ENCODE data around the gene L2HGDH. TPM values are rescaled to one million over a fixed set of nuclear protein-coding genes. Genes with fewer than 3 reads are reported as not detected.
A peak's percentile ranks its signal among the peaks of the same experiment; 100 is the strongest.

The L2HGDH gene
- total and polyA plus RNA-seq, 9 of the 15 experiments (the other 6 are each of a cell fraction or from before 2014, with no cell fraction given): 1.7 to 16.1 (median 10.5) TPM

DNA sequence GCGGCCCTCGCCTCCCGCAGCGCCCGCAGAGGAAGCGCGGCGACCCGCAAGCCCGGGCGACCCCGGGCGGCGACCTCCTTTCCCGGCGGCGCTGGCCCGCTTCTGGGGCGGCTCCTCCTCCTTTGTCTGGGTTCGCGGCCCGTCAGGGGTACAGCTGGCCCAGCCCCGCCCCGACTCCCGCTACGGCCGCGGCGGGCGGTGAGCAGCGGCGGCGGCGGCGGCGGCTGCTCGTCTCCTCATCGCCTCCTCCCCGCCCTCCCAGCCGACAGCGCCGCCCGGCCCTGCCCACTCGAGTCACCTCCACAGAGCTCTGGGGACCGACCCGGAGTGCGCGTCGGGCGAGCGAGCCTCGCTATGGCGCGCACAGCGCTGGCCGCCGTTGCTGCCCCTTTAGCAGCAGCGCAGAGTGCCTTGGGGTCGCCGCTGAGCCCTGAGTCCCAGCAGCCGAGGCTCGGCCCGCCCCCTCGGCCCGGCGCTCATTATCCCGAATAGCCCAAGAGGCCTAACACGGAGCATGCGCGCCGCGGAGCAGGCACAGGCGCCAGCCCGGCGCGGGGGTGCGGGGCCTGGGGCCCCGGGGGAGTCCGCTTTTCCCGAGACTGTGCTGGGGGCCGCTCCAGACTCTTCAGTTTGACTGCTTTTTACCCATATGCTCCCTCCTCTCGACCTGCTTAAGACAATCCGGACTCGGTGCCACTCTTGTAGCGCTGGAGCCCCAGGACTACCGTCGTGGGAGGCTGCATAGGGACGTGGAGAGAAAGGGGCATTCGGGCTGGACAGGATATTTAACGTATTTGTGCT lies 80.4 kb downstream of the L2HGDH start, which contains the start of gene SOS2 (continued):
- TF ChIP-seq SP2 (IDR thresholded peaks at IDR 0.05; ENCODE audit: extremely low read depth, low read depth, low read length, poor library complexity, severe bottlenecking) (no peak), PCBP1 (IDR thresholded peaks at IDR 0.05; ENCODE audit: low read depth, low read length, poor library complexity, severe bottlenecking) (peak; percentile 40), ZNF699 (CRISPR knock-in tag; IDR thresholded peaks at IDR 0.05; ENCODE audit: insufficient replicate concordance) (no peak), SUPT5H (IDR thresholded peaks at IDR 0.05) (peak; percentile 71), RCOR1 (IDR thresholded peaks at IDR 0.05; ENCODE audit: borderline replicate concordance in 1 of 2, low read depth in 2 of 2, low read length in 2 of 2) (no peak), ZNF561 (CRISPR knock-in tag; conservative IDR thresholded peaks at IDR 0.05) (no peak), ZC3H11A (IDR thresholded peaks at IDR 0.05; ENCODE audit: low read depth, low read length) (no peak), HCFC1 (IDR thresholded peaks at IDR 0.05; ENCODE audit: low read depth, low read length) (no peak), SMC3 (conservative IDR thresholded peaks at IDR 0.05; ENCODE audit: insufficient read depth, low read depth, low read length) (no peak), GABPB1 (CRISPR knock-in tag; IDR thresholded peaks at IDR 0.05) (no peak), LEF1 (IDR thresholded peaks at IDR 0.05) (no peak)
- TF ChIP-seq, protein P1, sequence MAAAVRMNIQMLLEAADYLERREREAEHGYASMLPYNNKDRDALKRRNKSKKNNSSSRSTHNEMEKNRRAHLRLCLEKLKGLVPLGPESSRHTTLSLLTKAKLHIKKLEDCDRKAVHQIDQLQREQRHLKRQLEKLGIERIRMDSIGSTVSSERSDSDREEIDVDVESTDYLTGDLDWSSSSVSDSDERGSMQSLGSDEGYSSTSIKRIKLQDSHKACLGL (CRISPR knock-in tag; IDR thresholded peaks at IDR 0.05; ENCODE audit: borderline replicate concordance, poor library complexity, severe bottlenecking): no peak
- TF ChIP-seq, protein P2, sequence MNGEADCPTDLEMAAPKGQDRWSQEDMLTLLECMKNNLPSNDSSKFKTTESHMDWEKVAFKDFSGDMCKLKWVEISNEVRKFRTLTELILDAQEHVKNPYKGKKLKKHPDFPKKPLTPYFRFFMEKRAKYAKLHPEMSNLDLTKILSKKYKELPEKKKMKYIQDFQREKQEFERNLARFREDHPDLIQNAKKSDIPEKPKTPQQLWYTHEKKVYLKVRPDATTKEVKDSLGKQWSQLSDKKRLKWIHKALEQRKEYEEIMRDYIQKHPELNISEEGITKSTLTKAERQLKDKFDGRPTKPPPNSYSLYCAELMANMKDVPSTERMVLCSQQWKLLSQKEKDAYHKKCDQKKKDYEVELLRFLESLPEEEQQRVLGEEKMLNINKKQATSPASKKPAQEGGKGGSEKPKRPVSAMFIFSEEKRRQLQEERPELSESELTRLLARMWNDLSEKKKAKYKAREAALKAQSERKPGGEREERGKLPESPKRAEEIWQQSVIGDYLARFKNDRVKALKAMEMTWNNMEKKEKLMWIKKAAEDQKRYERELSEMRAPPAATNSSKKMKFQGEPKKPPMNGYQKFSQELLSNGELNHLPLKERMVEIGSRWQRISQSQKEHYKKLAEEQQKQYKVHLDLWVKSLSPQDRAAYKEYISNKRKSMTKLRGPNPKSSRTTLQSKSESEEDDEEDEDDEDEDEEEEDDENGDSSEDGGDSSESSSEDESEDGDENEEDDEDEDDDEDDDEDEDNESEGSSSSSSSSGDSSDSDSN (IDR thresholded peaks at IDR 0.05; ENCODE audit: borderline replicate concordance in 1 of 2, low read depth in 2 of 2, low read length in 2 of 2): no peak; a peak in 1 of 4 replicates
- TF ChIP-seq, protein P3, sequence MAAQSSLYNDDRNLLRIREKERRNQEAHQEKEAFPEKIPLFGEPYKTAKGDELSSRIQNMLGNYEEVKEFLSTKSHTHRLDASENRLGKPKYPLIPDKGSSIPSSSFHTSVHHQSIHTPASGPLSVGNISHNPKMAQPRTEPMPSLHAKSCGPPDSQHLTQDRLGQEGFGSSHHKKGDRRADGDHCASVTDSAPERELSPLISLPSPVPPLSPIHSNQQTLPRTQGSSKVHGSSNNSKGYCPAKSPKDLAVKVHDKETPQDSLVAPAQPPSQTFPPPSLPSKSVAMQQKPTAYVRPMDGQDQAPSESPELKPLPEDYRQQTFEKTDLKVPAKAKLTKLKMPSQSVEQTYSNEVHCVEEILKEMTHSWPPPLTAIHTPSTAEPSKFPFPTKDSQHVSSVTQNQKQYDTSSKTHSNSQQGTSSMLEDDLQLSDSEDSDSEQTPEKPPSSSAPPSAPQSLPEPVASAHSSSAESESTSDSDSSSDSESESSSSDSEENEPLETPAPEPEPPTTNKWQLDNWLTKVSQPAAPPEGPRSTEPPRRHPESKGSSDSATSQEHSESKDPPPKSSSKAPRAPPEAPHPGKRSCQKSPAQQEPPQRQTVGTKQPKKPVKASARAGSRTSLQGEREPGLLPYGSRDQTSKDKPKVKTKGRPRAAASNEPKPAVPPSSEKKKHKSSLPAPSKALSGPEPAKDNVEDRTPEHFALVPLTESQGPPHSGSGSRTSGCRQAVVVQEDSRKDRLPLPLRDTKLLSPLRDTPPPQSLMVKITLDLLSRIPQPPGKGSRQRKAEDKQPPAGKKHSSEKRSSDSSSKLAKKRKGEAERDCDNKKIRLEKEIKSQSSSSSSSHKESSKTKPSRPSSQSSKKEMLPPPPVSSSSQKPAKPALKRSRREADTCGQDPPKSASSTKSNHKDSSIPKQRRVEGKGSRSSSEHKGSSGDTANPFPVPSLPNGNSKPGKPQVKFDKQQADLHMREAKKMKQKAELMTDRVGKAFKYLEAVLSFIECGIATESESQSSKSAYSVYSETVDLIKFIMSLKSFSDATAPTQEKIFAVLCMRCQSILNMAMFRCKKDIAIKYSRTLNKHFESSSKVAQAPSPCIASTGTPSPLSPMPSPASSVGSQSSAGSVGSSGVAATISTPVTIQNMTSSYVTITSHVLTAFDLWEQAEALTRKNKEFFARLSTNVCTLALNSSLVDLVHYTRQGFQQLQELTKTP (IDR thresholded peaks at IDR 0.05; ENCODE audit: low read depth in 1 of 2, partially characterized antibody in 2 of 2): no peak
- TF ChIP-seq, protein P4, sequence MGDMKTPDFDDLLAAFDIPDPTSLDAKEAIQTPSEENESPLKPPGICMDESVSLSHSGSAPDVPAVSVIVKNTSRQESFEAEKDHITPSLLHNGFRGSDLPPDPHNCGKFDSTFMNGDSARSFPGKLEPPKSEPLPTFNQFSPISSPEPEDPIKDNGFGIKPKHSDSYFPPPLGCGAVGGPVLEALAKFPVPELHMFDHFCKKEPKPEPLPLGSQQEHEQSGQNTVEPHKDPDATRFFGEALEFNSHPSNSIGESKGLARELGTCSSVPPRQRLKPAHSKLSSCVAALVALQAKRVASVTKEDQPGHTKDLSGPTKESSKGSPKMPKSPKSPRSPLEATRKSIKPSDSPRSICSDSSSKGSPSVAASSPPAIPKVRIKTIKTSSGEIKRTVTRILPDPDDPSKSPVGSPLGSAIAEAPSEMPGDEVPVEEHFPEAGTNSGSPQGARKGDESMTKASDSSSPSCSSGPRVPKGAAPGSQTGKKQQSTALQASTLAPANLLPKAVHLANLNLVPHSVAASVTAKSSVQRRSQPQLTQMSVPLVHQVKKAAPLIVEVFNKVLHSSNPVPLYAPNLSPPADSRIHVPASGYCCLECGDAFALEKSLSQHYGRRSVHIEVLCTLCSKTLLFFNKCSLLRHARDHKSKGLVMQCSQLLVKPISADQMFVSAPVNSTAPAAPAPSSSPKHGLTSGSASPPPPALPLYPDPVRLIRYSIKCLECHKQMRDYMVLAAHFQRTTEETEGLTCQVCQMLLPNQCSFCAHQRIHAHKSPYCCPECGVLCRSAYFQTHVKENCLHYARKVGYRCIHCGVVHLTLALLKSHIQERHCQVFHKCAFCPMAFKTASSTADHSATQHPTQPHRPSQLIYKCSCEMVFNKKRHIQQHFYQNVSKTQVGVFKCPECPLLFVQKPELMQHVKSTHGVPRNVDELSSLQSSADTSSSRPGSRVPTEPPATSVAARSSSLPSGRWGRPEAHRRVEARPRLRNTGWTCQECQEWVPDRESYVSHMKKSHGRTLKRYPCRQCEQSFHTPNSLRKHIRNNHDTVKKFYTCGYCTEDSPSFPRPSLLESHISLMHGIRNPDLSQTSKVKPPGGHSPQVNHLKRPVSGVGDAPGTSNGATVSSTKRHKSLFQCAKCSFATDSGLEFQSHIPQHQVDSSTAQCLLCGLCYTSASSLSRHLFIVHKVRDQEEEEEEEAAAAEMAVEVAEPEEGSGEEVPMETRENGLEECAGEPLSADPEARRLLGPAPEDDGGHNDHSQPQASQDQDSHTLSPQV (IDR thresholded peaks at IDR 0.05): no peak; the same call in 1 of the 2 replicates
